IPS-NIHi7 (cell line): Measurements from ENCODE around the gene MAVS.

Experiments
- DNase-seq: peaks from one replicate; pipeline ENCODE4 v3.0.0; 2012; ENCODE audit warnings: mixed read lengths; ENCODE audit errors: extremely low spot score

Gene MAVS

DNA sequence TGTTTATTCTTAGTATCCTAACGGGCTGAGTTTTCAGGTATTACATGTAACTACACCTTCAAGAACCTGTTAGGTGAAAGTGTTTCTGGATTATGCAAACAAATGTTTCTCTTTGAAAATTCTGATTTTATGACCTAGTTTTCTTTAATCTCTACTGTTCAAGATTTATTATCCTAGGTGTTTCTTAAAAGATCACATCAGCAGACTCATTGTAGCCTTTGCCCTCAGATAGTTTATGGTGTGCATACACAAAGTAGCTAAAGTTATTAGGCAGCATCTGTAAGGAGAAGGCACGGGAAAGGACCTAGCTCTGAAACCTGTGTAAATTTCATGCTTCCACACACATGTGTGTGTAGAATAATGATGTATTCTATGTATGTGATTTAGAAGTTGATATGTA, 64.2 kb downstream of the MAVS start:
- no peak for DNase-seq

DNA sequence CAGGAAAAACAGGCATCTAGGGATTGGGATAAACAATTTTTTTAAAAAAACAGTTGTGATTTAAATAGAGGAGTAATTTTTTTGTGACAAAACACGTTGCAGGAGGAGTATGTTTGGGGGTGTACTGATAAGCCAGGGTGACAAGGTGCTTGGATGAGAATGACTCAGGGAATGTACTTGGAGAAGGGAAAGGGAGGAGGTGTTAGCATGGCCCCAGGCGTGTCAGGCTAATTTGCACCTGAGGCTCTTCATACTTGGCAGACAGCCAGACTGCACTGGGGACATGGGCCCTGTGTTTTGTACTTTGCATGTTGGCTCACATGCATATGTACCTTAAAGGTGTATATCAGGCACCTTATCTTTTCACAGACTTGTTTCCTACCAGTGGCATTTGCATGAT, 65.3 kb downstream of the MAVS start:
- DNase-seq, result no peak

DNA sequence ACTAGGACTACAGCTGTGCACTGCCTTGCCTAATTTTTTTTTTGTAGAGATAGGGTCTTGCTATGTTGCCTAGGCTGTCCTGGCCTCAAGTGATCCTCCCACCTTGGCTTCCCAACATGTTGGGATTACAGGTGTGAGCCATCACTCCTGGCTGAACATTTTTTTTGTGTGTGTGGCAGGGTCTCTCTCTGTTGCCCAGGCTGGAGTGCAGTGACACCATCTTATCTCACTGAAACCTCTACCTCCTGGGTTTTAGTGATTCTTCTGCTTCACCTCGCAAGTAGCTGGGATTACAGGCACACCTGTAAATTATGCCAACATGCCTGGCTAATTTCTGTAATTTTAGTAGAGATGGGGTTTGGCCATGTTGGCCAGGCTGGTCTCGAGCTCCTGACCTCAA, 67.8 kb downstream of the MAVS start:
- DNase-seq, result no peak

DNA sequence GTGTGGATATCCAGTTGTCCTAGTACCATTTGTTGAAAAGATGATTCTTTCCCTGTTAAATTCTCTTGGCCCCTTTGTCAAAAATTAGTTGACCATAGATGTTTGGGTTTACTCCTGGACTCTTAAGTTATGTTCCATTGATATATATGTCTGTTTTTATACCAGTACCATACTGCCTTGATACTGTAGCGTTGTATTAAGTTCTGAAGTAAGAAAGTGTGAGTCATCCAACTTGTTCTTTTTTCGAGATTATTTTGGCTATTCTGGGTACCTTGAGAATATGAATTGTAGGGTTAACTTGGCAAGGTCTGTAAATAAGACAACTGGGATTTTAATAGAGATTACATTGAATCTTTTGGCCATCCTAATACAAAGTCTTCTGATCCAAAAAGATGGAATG, 69.1 kb downstream of the MAVS start:
- DNase-seq, result no peak

DNA sequence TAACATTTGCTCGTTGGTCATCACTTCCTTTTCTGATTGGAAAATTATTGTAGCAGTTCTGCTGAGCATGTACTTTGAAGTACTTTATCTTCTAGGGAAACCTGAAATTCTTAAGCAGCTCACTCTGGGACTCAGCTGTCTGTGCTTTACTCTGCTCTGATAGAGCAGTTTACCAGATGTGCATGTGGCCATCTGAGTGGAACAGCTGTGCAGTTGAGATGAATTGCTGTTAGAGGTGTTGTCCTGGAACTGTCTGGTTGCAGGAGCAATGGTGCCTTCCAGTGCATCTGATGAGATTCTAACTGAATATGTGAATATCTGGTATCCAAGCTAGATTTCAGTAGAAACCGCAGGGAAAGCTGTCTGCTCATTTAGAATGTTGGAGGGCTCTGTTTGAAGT, 69.7 kb downstream of the MAVS start:
- no peak for DNase-seq

DNA sequence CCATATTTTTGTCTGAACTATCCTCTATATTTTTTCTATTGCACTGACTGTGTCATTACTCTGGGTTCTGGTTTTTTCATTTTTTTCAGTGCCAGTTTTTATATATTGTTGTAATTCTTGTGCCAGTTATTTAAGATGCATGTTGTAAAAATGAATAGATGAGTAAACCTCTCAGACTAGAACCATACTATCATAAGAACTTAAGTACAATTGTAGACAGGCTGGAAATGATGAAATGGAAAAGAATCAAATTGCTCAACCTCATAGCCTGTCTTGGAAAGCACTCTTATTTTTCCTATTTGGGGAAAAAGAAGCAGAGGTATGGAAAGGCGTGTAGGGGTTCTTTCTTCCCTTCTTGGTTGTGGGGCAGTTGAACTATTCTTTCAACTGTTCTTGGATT, 72.7 kb downstream of the MAVS start:
- no peak for DNase-seq

DNA sequence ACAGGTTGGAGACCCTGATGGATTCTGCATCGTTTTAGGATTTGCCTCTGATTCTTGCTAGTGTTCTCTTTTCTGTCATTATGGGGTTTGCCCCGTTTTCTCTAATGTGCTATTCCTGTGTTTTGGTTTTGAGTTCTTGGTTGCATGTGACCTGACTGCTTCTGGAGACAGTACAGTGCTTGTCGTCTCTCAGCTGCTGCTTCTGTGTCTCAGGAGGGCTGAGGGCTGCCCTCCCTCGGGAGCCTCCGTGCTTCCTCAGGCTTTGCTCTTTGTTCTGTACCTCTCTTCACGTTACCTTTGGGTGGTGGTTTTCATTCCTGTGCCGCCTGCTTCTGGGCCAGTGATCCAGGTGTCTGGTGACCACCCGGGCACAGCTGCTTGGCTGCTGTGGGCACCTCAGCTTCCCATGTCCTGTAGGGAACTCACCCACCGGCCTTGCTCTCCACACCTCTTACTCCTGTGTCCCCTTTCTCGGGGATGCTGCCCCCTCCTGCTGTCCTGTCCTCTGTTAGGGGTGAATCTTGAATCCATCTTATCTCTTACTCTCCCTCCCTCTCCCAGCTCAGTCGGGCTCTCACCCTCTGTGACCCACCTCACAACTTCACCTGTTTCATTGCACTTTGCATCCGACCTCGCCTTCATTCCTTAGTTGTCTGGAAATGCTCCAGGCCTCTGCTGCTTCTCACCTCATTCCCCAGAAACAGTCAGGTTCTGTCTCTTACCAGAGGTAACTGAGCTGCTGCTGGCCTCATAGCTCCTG, 75.8 kb downstream of the MAVS start:
- no peak for DNase-seq

DNA sequence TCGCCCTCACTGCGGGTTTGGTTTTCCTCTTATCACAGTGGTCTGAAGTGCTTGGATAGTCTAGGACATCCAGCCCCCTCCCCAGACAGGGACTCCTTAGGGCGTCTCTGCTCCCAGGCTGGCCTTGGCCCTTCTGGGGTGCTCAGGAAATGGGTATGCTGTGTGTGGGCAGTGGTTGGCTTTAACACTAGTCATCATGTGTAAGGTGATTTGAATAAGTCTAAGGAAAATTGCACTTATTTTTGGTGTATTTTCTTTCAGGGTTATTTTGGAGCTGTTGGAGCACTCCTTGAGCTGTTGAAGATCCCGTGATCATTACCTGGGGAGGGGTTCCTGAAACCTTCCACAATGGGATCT, 76.3 kb downstream of the MAVS start:
- DNase-seq, result no peak

DNA sequence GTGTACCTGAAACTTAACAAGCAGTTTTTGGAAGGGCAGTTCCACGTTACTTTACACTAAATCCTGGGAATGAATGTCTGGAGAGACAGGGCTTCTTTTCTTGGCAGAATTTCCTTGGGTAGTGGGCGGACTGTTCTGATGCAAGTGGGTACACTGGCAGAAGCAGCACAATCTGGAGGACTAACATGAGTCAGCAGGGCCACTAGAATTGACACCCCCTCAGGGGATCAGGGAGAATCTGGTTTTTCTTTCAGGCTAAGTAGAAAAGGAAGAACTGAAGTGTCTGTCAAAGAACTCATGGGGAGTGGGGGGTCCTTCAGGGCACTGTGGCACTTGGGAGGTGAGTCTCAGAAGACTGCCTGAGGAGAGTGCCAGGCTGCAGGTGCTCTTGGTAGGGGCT, 77.2 kb downstream of the MAVS start:
- DNase-seq, result no peak

DNA sequence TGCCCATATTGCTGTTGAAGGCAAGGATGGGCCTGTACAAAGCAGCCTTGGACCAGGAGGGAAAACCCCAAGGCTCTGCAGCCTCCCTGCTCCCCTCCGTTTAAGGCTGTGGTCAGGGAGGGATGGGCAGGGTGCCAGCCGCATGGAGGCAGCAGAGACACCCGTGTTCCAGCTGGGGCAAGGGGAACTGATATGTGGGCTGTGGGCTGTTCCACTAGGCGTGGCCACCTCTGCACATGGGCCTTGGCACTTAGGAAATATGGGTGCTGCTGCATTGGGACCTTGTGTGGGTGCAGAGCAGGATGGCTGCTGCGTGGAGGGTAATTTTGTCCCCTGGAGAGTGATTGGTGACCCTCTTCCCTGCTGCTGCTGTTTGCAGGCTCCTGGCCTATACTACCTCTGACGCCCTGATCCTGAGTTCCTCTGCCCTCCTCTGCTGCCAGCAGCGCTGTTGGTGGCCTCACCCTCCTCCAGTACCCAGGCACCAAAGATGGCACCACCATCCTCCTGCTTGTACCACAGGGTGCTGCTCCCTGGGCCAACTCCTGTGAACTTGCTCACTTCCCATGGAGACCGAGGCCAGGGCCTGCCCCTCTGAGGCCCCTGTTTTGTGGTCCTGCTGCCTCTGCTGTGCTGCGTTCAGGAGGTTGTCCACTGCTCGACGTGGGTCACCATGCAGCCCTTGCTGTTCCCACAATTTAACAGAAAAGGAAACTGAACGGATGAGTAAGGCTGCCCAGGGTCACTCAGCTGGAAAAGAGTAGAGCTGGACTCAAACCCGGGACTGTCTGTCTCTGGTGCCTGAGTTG, 77.9 kb downstream of the MAVS start:
- DNase-seq, result no peak

DNA sequence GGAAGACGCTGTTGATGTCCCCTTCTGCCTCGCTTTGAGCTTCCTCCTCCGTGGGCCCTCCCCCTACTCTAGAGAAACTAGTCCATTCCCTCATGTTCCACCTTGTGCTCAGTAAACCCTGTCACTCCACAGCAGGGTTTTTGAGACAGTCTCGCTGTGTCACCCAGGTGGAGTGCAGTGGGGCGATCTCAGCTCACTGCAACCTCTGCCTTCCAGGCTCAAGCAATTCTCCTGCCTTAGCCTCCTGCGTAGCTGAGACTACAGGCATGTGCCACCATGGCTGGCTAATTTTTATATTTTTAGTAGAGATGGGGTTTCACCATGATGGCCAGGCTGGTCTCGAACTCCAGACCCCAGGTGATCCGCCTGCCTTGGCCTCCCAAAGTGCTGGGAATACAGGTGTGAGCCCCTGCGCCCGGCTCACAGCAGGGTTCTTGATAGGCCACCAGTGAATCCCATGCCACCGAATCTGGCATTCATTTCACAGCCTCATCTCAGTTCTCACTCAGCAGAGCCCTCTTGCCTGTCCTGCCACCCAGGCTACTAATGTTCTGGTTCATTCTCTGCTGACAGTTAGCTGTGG, 78.6 kb downstream of the MAVS start:
- no peak for DNase-seq
